ENCODE data around the gene LGI4. TPM values are rescaled to one million over a fixed set of nuclear protein-coding genes. Genes with fewer than 3 reads are reported as not detected.
"Not testable (repeated sequence)": the region's sequence is repeated elsewhere in the genome, so short reads cannot be mapped to it uniquely, and the experiment has no call there.

LGI4 gene
- total RNA-seq, 1 experiment from 2014 or later, result not detected

DNA sequence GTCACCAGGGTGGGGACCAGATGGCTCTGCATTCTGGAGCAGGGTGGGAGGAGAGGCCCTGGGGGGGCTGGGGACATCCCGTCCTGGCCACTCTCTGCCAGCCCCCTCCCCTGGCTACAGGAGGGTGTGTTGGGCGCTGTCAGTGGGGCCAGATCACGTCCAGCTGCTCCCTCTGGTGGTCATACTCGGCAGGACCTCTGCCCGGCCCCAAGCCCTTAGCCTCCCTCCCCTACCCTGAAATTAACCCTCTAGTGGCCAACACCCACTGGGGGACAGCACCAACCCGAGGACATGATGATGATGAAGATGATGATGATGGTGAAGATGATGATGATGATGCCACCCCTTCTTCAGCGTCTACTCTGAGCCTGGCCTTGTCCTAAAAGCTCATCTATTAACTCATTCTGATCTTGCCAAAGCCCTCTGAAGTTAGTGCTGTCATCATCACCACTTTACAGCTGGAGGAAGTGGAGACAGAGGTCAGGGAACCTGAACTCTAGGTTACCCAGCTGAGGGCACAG, 590 bp upstream of the LGI4 start:
- Histone ChIP-seq H3K4me3 (no peak overlapping the region), H3K27me3 (no peaks in the 10 kb centered on the region), H3K9me3 (no peaks in the 10 kb centered on the region), H3K36me3 (no peaks in the 10 kb centered on the region)
- peak; percentile 55 for DNase-seq

DNA sequence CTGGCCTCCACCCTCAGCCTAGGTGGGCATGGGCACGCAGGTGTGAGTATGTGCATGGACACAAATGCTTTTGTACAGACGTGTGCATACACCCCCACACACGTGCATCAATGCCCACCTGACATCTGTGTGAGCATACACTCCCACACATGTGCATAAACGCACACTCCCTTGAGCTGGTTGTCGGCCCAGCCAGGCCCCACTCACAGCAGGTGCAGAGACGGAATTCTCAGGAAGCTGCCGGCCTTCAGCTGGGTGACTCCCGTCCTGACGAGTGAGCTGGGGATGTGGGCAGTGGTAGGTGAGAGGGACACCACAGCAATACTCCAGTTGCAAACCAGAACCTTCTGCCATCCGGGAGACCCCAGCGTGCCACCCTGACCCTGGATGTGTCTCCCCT, 1.0 kb downstream of the LGI4 start:
- Histone ChIP-seq H3K9me3 (no peaks in the 10 kb centered on the region), H3K36me3 (no peaks in the 10 kb centered on the region), H3K4me3 (no peak overlapping the region), H3K27me3 (no peaks in the 10 kb centered on the region)
- no peak for DNase-seq

DNA sequence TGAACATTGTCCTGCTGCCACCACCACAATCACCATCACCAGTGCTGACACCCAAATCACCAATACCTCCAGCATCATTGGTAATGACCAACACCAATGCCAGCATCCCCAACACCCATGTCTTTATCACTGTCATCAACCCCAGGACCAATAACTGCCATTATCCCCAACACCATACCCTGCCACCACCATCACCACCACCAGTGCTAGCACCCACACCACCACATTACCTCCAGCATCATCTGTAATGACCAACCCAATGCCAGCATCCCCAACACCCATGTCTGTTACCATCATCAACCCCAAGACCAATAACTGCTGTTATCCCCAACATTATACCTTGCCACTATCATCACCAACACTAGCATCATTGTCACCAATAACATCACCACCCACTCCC, 2.6 kb downstream of the LGI4 start:
- Histone ChIP-seq H3K36me3 (no peaks in the 10 kb centered on the region), H3K27me3 (no peaks in the 10 kb centered on the region), H3K9me3 (no peaks in the 10 kb centered on the region), H3K4me3 (no peak overlapping the region)
- DNase-seq, result no peak

DNA sequence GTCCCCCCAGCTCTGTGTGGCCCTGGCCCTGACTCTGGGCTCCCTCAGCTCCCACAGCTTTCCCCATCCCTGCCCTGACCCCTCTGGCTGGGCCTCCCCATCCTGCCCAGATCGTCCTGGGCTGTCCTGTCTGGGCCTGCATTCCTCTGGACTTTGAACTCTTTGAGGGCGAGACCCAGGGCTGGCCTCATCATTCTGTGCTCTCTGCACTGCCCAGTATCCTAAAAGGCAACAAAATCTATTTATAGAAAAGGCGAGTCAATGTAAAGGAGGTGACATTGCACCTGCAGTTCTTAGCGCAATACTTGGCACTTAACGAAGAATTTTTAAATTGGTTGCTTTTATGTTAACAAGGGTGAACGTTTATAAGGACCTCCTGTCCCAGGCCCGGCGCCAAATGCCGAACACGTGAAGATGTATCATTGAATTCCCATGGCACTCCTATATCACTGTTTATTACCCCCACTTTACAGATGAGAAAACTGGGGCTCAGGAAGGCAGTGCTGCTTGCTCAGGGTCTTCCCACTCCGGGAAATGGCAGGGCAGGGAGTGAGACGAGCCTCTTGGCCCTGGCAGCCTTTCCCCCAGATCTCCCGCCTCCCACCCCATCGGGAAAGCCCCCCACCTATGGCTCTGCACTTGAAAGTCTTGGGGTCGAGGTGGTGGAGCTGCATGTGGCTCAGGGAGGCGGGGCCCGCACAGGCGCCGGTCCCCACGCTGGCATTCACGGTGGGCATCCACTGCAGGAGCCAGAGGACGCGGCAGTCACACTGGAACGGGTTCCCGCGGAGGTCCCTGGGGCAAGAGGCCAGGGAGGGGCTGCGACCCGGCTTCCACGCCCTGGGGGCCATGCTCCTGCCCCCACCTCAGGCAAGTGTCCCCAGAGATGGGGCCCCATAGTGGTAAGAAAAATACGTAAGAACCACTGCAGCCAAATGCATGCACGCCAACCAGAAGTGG, 3.8 kb downstream of the LGI4 start:
- Histone ChIP-seq H3K9me3 (no peaks in the 10 kb centered on the region), H3K4me3 (no peak overlapping the region), H3K27me3 (no peaks in the 10 kb centered on the region), H3K36me3 (no peaks in the 10 kb centered on the region)
- no peak for DNase-seq

DNA sequence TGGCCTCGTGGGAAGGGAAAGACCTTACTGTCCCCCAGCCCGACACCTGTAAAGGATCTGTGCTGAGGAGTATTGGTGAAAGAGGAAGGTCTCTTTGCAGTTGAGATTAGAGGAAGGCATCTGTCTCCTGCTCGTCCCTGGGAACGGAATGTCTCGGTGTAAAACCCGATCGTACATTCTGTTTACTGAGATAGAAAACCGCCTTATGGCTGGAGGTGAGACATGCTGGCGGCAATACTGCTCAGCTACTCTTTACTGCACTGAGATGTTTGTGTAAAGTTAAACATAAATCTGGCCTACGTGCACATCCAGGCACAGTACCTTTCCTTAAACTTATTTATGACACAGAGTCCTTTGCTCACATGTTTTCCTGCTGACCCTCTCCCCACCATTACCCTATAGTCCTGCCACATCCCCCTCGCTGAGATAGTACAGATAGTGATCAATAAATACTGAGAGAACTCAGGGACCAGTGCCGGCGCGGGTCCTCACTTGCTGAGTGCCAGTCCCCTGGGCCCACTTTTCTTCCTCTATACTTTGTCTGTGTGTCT, 5.1 kb downstream of the LGI4 start:
- H3K4me3 ChIP-seq, DNase-seq, H3K27me3 ChIP-seq, H3K9me3 ChIP-seq, H3K36me3 ChIP-seq: not testable (repeated sequence)

DNA sequence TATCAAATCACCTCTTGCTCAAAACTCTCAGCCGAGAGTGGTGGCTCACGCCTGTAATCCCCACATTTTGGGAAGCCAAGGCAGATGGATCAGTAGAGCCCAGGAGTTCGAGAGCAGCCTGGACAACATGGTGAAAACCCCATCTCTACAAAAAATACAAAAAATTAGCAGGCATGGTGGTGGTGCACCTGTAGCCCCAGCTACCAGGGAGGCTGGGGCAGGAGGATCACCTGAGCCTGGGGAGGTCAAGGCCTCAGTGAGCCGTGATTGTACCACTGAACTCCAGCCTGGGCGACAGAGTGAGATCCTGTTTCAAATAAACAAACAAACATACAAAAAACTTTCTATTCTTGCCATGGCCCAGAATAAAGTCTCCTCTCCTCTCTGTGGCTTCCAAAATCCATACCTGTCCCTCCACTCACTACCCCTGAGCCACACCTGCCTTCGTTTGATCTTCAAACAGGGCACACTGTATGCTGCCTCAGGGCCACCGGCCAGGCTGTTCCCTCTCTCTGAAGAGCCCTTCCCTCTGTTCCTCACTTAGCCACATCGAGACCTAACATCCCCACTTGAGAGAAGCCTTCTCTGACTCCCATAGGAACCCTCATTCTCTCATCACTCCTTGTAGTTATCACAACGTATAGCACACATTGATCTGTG, 6.3 kb downstream of the LGI4 start:
- DNase-seq, result no peak
- Histone ChIP-seq H3K9me3 (no peaks in the 10 kb centered on the region), H3K36me3 (no peaks in the 10 kb centered on the region), H3K27me3 (no peaks in the 10 kb centered on the region), H3K4me3 (no peak overlapping the region)

DNA sequence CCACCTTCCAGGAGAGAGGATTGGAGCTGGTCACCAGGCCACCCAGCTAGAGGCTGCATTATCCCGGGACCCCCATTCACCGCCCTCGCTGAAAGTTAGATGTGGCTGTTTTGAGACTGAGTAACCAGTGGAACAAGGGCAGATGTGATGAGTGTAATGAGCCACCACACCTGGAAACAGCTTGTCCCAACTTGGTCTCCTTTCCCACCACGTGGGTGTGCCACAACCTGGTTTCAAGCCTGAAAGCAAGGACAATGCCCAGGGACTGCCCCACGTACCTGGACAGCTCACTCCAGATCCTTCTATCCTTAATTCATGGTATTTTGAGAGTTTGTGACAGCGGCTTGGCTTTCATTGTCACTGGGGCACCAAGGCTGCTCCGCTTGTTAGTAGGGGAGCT, 7.0 kb downstream of the LGI4 start:
- DNase-seq, result no peak
- Histone ChIP-seq H3K36me3 (no peaks in the 10 kb centered on the region), H3K27me3 (no peaks in the 10 kb centered on the region), H3K4me3 (no peak overlapping the region), H3K9me3 (no peaks in the 10 kb centered on the region)

DNA sequence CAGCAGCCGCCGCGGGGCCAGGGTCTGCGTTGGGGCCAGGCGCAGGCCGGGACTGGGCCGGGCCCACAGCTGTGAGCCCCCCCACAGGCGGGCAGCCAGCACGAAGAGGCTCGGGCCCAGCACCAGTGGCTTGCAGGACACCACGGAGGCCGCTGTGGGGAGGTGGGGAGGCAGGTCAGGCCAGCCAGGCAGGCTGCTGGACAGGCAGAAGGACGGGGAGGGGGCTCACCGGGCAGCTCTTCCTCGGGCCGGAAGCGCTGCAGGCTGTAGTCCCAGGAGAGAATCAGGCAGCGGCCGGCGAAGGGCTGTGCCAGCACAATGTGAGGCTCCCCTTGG, 8.3 kb downstream of the LGI4 start:
- H3K9me3 ChIP-seq, result no peaks in the 10 kb centered on the region
- DNase-seq, result no peak
- H3K36me3 ChIP-seq, result no peaks in the 10 kb centered on the region
- no peaks in the 10 kb centered on the region for H3K27me3 ChIP-seq
- H3K4me3 ChIP-seq, result no peak overlapping the region

DNA sequence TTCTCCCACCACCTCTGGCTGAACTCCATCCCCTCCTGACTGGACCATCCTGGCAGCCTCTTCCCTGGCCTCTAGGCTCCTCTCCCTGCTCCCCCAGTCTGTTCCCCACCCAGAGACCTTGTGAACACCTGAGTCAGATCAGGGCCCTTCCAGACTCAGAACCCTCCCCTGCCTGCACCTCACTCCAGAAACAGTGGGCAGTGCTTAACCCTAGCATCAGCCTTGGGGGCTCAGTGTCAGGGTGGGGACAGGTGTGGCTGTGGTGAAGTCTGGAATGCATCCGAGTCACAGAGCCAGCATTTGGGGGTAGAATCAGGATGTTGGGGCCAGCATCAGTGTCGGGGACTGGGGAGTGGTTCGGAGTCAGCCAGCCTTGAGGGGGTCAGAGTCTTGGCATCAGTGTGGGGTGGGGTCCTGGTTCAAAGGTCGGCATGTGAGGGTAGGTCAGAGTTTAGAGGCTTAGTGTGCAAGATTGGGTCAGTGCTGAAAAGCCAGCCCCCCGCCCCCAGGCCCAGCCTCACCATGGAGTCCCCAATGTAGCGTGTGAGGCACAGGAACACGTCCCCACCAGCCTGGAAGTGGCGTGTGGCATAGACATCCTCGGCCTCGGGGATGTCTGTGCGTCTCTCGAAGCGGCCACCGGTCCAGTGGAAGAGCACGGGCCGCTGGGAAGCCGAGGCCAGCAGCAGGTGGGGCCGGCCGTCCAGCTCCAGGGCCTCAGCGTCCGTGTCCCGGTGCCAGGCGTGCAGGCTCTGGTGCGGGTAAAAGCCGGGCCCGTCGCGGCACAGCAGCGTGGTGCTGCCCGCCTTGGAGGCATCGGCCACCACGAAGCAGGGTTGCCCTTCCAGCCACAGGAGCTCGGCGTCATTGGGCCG, 8.9 kb downstream of the LGI4 start:
- H3K4me3 ChIP-seq, result no peak overlapping the region
- H3K9me3 ChIP-seq, result no peaks in the 10 kb centered on the region
- no peaks in the 10 kb centered on the region for H3K36me3 ChIP-seq
- DNase-seq, result no peak
- H3K27me3 ChIP-seq, result no peaks in the 10 kb centered on the region

DNA sequence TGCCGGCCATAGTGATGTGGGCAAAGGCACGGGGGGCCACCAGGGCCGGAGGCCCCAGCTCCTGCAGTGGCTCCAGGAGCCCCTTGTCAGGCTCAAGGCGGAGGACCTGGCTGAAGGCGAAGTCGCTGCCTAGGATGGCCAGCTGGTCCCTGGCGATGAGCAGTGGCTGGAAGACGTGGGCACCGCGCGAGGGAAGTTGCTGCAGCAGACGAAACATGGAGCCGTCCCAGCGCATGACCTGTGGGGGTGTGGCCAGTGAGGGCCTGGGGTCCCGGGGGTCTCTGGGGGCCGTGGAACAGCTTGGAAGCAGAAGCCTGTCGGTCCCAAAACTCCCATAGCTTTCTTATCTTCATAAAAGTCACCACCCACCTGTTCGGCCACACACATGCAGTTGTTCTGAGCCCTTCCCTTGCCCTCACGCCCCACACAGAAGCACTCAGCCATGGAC, 9.6 kb downstream of the LGI4 start:
- no peaks in the 10 kb centered on the region for H3K36me3 ChIP-seq
- H3K9me3 ChIP-seq, result no peaks in the 10 kb centered on the region
- no peak for DNase-seq
- no peak overlapping the region for H3K4me3 ChIP-seq
- no peaks in the 10 kb centered on the region for H3K27me3 ChIP-seq

DNA sequence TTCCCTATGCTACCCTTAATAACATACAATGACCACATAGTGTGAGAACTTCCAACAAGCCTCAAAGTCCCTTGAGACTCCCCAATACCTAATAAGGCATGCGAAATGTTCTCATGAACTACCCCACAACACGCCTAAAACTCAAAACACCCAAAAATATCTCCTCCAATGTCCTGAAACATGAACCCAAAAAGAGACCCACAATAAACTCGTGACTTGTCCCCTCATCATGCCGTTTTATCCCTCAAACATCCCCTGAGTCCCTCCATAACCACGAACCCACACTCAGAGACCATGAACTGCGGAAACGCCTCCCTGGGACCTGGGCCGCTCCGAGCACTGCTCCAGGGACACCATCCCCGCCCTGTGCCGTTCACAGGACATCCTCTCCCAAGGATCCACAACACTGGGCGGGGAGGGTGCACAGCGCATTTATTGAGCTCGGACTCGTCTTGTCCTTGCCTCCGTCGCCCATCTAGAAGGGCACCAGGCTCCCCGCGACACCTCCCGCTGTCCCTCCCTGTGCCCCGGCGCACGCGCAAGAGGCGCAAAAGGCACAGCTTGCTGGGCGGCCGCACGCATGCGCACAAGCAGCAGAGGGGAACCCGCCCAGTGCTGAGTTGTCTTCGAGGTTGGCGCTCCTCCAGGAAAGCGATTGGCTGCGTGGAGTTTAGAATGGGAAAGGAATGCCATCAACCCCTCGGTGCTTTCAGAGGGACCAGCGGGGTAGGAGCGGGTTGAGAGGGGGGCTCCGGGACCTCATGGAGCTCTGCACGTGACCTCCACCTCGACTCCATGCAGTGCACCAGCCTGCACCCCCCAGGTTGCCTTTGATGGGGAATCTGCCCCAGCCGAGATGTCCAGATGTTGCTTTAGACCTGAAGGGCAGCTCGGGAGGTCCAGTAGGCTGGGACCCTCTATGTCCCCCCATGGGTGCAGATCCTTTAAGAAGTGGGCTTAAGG, 10.5 kb downstream of the LGI4 start:
- H3K27me3 ChIP-seq, result no peaks in the 10 kb centered on the region
- no peaks in the 10 kb centered on the region for H3K36me3 ChIP-seq
- DNase-seq, result peak; percentile 93
- no peaks in the 10 kb centered on the region for H3K9me3 ChIP-seq
- peak overlapping the region; percentile 60 for H3K4me3 ChIP-seq

DNA sequence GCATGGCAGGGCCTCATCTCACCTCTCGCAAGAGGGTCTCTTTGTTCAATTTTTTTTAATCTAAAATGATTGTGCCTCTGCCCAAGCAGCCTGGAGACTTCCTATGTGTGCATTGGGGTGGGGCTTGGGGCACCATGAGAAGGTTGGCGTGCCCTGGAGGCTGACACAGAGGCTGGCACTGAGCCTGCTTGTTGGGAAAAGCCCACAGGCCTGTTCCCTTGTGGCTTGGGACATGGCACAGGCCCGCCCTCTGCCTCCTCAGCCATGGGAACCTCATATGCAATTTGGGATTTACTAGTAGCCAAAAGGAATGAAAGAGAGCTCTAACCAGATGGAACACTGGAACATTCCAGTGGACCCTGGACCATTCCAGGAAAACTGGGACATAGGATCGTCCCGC, 11.3 kb downstream of the LGI4 start:
- DNase-seq, result peak; percentile 89
- Histone ChIP-seq H3K4me3 (peak overlapping the region; percentile 60), H3K27me3 (no peaks in the 10 kb centered on the region), H3K9me3 (no peaks in the 10 kb centered on the region), H3K36me3 (no peaks in the 10 kb centered on the region)

DNA sequence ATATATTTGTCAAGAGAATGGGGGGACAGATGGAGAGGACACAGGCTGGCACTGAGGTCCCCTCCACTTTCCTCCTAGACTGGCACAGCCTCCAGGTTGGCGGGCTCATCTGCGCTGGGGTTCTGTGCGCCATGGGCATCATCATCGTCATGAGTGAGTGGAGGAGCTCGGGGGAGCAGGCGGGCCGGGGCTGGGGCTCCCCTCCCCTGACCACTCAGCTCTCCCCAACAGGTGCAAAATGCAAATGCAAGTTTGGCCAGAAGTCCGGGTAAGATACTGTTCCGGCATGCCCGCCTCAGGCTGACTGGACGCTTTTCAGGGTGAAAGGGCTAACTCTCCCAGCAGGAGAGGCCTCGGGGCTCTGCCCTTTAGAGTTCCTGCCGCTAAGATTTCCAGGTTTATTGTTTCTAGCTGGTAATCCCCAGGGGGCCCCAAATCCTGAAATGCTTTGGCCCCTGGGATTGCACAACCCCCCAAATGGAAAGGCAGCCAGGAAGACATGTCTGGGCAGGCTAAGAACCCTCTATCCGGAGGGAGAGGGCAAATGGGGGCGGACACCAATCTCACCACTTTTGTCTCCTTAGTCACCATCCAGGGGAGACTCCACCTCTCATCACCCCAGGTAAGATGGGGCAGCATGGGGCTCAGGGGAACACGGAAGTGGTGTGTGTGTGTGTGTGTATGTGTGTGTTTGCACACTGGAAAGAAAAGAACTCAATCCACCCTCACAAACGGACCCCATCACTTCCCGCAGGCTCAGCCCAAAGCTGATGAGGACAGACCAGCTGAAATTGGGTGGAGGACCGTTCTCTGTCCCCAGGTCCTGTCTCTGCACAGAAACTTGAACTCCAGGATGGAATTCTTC, 11.9 kb downstream of the LGI4 start:
- Histone ChIP-seq H3K9me3 (no peaks in the 10 kb centered on the region), H3K4me3 (no peak overlapping the region), H3K36me3 (no peaks in the 10 kb centered on the region), H3K27me3 (no peaks in the 10 kb centered on the region)
- peak; percentile 51 for DNase-seq

DNA sequence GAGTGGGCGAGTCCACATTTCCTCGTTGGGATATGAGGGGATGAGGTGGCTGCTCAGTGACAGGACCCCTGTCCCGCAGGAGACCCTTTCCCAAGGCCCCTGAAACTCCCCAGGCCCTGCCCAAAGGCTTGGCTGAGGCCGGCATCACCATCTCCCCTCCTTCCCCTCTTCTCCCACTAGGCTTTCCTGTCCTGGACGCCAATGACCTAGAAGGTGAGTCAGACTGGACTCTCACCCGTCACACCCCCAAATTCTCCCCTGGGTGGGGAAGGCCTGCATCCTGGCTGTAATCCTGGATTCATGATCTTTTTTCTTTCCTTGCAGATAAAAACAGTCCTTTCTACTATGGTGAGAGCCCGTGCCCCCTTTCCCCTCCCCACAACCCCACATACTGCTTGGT, 14.0 kb downstream of the LGI4 start:
- no peaks in the 10 kb centered on the region for H3K9me3 ChIP-seq
- H3K4me3 ChIP-seq, result no peak overlapping the region
- DNase-seq, result peak; percentile 78
- no peaks in the 10 kb centered on the region for H3K27me3 ChIP-seq
- no peaks in the 10 kb centered on the region for H3K36me3 ChIP-seq

DNA sequence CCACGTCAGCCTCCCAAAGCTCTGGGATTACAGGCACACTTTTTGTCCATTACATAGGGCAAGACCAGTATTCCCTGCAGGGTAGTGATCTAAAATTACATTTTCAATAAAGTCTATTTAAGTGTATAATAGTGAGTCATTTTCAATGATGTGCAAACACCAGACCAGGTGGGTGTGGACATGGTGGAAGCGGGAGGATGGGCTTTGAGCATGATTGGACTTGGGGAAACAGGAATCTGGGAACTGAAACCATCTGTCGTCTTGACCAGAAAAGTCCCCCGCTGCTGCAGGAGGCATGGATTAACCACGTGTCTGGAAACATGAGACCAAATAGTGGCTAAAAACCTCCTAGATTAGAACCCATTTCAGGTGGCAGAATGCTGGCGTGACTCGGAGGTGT, 14.4 kb downstream of the LGI4 start:
- Histone ChIP-seq H3K9me3 (no peaks in the 10 kb centered on the region), H3K27me3 (no peaks in the 10 kb centered on the region), H3K36me3 (no peaks in the 10 kb centered on the region), H3K4me3 (no peak overlapping the region)
- peak; percentile 82 for DNase-seq
